ENCODE measurements around the gene IKBKE. TPM values are rescaled to one million over a fixed set of nuclear protein-coding genes. Genes with fewer than 3 reads are reported as not detected.

Gene IKBKE
- total RNA-seq, 1 experiment from 2014 or later = 6.6 TPM

- Histone ChIP-seq H3K27me3 (ENCODE audit: insufficient read depth, low read length) (no peaks in the 10 kb centered on the region), H4K5ac (ENCODE audit: insufficient read length, low read depth, low read length) (no peak overlapping the region), H4K8ac (replicated peaks; ENCODE audit: insufficient read length, low read depth, low read length) (no peak overlapping the region), H3K9me3 (ENCODE audit: control insufficient read depth, low read depth, low read length) (no peaks in the 10 kb centered on the region), H3K4me1 (ENCODE audit: insufficient read depth, low read length) (no peaks in the 10 kb centered on the region), H2BK15ac (ENCODE audit: low read depth, low read length) (no peak overlapping the region), H2BK120ac (ENCODE audit: low read depth, low read length, poor library complexity, severe bottlenecking) (no peak overlapping the region), H2BK20ac (ENCODE audit: low read depth, low read length, poor library complexity, severe bottlenecking) (no peak overlapping the region), H3K4ac (ENCODE audit: low read depth, low read length) (no peak overlapping the region), H3T11ph (ENCODE audit: low read length) (no peak overlapping the region), H3K79me2 (ENCODE audit: insufficient read depth, low read length) (no peaks in the 10 kb centered on the region), H2BK5ac (ENCODE audit: insufficient read length, low read length) (no peak overlapping the region), H2AFZ (ENCODE audit: low read length) (no peak overlapping the region), H3K27ac (ENCODE audit: insufficient read length, low read depth, low read length) (no peak overlapping the region), H2BK12ac (ENCODE audit: insufficient read length, low read depth, low read length) (no peak overlapping the region), H3K14ac (ENCODE audit: insufficient read depth, low read length) (no peak overlapping the region; the same call in 1 of the 2 replicates), H4K20me1 (ENCODE audit: control insufficient read depth, insufficient read depth, insufficient read length) (no peaks in the 10 kb centered on the region), H2AK5ac (ENCODE audit: insufficient read length, low read length) (no peak overlapping the region), H3K56ac (ENCODE audit: insufficient read length, low read depth, low read length) (no peak overlapping the region), H3K9ac (ENCODE audit: extremely low read depth, insufficient read length, low read length) (no peak overlapping the region), H3K23me2 (ENCODE audit: insufficient read length, low read depth, low read length, poor library complexity, severe bottlenecking) (no peaks in the 10 kb centered on the region), H3K23ac (ENCODE audit: insufficient read length, low read depth, low read length) (no peak overlapping the region), H3K18ac (ENCODE audit: insufficient read length, low read depth, low read length) (no peak overlapping the region), H3K4me2 (ENCODE audit: insufficient read depth, insufficient read length, low read length) (no peak overlapping the region), H4K91ac (ENCODE audit: insufficient read length, low read depth, low read length) (no peak overlapping the region), H3K79me1 (ENCODE audit: insufficient read depth, low read depth, low read length, poor library complexity, severe bottlenecking) (no peaks in the 10 kb centered on the region)
- H3K9me3 Mint-ChIP-seq = no peaks in the 10 kb centered on the region
- TF ChIP-seq CTCF (conservative IDR thresholded peaks at IDR 0.05) = no peak
- no CpG with 5 or more reads among the region's 8 CpGs for WGBS (ENCODE audit: extremely low coverage, insufficient read length, low lambda C conversion rate)
- DNase-seq = no peak
- H3K4me3 Mint-ChIP-seq = no peak overlapping the region
- H3K27me3 Mint-ChIP-seq (ENCODE audit: low read depth) = peaks cover 12% of the 10 kb centered on the region
- H3K27ac Mint-ChIP-seq = no peak overlapping the region
- H3K4me1 Mint-ChIP-seq = peaks cover 4% of the 10 kb centered on the region in 2 experiments; a peak in 3 of 4 replicates
- H3K36me3 Mint-ChIP-seq (ENCODE audit: insufficient read depth in 1 of 3, low read depth in 3 of 3) = no peaks in the 10 kb centered on the region
Measured at GRCh38 chr1:206517784-206518183, 47.5 kb downstream of the IKBKE start.

All from H9 (cell line).